ENCODE data around the gene SMARCA2.

Gene SMARCA2

GRCh38 chr9:2151171-2151570, 136.0 kb downstream of the SMARCA2 start:
- no peak for DNase-seq

- DNase-seq, result no peak
Observed at GRCh38 chr9:2152966-2153629, 138.0 kb downstream of the SMARCA2 start.

GRCh38 chr9:2153630-2154217, 138.6 kb downstream of the SMARCA2 start:
- no peak for DNase-seq

DNA sequence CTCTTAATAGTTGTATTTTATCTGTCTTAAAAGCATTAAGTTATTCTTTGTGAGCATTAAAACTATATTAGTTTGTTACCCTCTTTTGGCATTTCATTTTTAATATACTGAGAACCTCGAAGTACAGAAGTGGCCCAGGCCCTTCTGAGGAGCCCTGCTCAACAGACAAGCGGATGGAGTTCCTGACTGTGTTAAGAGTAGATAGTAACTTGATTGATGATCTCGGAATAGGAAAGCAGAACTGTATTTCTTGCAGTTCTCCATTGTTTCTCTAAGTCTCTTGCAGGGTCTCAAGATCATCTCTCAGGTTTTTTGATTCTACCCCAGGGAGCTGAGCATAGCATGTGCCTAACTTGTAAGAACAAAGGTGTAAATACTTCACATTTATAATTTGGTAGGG, 139.6 kb downstream of the SMARCA2 start:
- DNase-seq, result no peak

GRCh38 chr9:2155966-2156365, 140.8 kb downstream of the SMARCA2 start:
- no peak for DNase-seq

DNA sequence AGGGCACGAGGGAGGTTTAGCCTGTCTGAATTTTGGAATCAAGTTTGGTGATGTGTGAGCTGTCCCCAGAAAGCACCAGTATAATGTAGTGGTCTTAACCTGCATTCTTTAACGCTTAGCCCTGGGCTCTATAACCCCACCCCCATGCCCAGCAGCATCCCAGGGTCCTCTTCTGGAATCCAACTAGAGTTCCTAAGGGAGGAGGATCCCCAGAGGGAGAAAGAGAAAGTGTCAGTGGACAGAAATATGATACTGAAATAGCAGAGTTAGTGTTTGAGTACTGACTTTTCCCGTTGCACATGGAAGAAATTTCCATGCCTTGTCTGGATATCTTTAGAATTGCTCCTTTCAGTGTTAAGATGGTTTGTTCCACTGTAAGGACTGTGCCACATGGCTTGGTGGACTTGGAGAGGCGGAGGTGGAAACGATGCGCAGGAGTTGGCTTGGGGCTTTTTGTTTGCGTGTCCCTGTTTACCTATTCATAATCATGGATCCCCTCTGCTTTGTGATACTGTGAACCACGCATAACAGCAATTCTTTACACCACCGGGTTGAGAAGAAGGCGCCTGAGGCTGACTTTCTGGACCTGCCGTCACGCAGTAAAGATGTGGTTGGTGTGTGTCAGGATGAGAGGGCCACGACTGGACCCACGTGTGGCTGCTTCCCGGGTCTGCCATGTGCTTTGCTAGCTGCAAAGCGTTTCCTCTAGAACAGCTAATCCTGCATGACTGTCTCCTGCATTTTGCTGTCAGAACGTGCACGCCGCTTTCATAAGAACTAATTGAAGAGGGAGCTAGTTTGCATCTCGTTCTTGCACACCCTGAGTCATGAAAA, 142.3 kb downstream of the SMARCA2 start:
- DNase-seq, result peak; percentile 47

DNA sequence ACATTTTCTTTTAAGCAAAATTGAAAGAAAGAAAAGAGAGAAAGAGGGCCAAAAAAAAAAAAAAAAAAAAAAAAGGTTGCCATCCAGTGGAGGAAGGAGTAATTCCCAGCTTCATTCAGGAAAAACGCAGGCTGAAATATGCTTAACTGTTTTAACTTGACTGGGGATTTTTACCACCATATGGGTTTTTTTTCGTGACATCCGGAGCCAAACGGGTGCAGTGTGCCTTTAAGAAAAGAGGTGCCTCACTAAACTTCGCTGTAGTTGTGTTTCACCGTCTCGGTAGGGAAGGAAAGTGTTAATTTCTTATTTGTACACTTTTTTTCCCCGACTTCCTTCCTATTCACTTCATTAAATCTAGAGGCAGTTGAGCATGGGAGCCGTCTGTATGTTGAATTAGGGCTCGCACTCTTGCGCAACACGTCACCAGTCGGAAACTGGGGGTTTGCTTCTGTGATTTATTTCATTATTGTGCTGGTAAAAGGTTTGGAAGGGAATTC, 143.0 kb downstream of the SMARCA2 start:
- peak; percentile 35 for DNase-seq

GRCh38 chr9:2158766-2159430, 143.8 kb downstream of the SMARCA2 start:
- DNase-seq, result no peak

GRCh38 chr9:2159521-2160454, 144.6 kb downstream of the SMARCA2 start:
- no peak for DNase-seq

- no peak for DNase-seq
Observed at GRCh38 chr9:2161661-2162060, 146.5 kb downstream of the SMARCA2 start.

GRCh38 chr9:2163231-2163885, 148.2 kb downstream of the SMARCA2 start:
- no peak for DNase-seq

DNA sequence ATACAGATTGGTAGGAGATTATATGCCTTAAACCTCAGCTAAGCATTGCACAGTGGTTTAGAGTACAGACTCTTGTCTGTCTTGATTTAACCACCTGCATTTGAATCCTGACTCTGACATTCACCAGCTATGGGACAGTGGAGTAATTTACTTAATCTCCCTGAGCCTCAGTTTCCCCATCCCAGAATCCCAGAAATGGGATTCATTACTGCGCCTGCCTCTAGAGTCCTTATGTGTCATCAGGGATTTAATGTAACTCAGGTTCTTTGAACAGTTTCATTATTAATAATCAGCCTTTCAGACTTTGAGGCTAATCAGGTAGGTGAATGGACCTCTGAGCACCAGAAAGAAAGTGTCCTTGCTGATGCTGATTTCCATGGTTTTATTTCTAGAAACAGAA, 149.1 kb downstream of the SMARCA2 start:
- no peak for DNase-seq

- DNase-seq, result no peak
Observed at GRCh38 chr9:2166203-2166602, 151.1 kb downstream of the SMARCA2 start.

- DNase-seq, result no peak
Observed at GRCh38 chr9:2169035-2169434, 153.9 kb downstream of the SMARCA2 start.

- no peak for DNase-seq
Observed at GRCh38 chr9:2170722-2171121, 155.6 kb downstream of the SMARCA2 start.

GRCh38 chr9:2173170-2173569, 158.0 kb downstream of the SMARCA2 start:
- DNase-seq, result no peak

GRCh38 chr9:2173861-2174260, 158.7 kb downstream of the SMARCA2 start:
- DNase-seq, result no peak

DNA sequence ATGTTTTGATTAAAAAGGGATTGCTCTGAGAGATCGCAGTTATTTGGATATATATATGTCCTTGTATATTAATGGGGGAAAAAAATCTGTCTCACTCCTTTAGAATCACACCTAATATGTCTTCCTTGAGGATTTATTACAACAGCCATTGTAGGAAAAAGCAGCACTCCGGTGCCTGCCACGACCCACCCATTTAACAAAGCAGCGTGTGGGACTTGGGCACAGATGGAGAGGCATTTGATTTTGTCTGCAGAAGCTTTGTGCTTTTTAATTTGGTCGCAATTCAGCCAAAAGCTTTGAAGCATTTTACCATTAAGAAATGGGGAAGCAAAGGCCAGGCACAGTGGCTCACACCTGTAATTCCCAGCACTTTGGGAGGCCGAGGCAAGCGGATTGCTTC, 159.2 kb downstream of the SMARCA2 start:
- DNase-seq, result no peak

GRCh38 chr9:2174911-2175310, 159.8 kb downstream of the SMARCA2 start:
- no peak for DNase-seq

GRCh38 chr9:2177121-2177520, 162.0 kb downstream of the SMARCA2 start:
- no peak for DNase-seq

DNA sequence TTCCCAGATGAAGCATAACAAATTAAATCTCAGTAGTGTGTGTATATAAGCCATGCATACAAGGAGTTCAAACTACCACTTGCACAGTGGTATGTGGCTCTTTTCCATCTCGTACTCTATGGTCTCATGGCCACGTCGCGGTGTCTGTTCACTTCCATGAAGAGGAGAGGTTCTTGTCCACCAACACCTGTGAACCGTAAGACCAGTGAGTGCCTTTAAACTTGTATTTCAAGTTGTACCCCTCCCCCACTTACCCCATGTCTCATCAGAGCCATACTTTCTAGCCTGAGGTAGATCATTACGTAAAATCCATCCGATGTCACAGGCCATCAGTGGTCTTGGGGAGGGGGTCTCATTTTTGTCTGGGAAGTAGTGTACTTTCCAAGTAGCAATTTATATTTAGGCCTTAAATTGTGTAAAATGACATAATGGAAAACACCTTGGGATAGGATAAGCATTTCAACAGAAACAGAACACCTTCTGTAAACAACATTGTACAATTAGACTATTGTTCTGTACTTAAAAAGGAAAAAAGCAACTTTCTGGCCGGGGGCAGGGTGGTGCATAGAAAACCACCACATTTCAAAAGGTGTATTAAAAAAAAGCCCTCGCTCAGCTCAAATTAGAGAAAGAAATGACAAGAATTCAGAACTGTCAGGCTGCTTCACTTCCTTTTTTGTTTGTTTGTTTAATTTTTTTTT, 163.0 kb downstream of the SMARCA2 start:
- DNase-seq, result no peak

All from stimulated activated CD4-positive, alpha-beta T cell treated with anti-CD3 and anti-CD28 coated beads, Interleukin-4, amount 100 ng/mL, for 1 hour (primary cell).